Activated CD4-positive, alpha-beta T cell treated with anti-CD3 and anti-CD28 coated beads, Interleukin-2, amount 10 ng/mL, durations not matched to agents 7 days and 5 days (primary cell): ENCODE results near the gene SIRT7. TPM values are rescaled to one million over a fixed set of nuclear protein-coding genes. Genes with fewer than 3 reads are reported as not detected.
A peak's percentile ranks its signal among the peaks of the same experiment; 100 is the strongest.

Experiments
- CTCF ChIA-PET: fragments of 350-600 bp; sonication (Branson Sonifier 250); formaldehyde crosslinking; loops from one replicate; lab custom pipeline; 2021; ENCODE audit warnings: antibody characterized with exemption; lab: Charles Lee
- POLR2A ChIA-PET: fragments of 350-600 bp; sonication (Branson Sonifier 250); formaldehyde crosslinking; loops from one replicate; lab custom pipeline; 2021; ENCODE audit warnings: antibody characterized with exemption; lab: Charles Lee
- DNase-seq: peaks from one replicate; pipeline ENCODE4 v3.0.0-alpha.2; 2020
- H3K27ac Mint-ChIP-seq: one replicate; pipeline ENCODE4 v1.8.0; 2021; ENCODE audit warnings: mild to moderate bottlenecking, moderate library complexity, mixed read lengths
- H3K27me3 Mint-ChIP-seq: one replicate; pipeline ENCODE4 v1.8.0; 2021; ENCODE audit warnings: mixed read lengths
- H3K36me3 Mint-ChIP-seq: one replicate; pipeline ENCODE4 v1.8.0; 2021; ENCODE audit warnings: low read depth, mixed read lengths
- H3K4me1 Mint-ChIP-seq: one replicate; pipeline ENCODE4 v1.8.0; 2021; ENCODE audit warnings: mixed read lengths
- H3K4me3 Mint-ChIP-seq: one replicate; pipeline ENCODE4 v1.8.0; 2021; ENCODE audit warnings: mild to moderate bottlenecking, moderate library complexity, mixed read lengths
- H3K9me3 Mint-ChIP-seq: one replicate; pipeline ENCODE4 v1.8.0; 2021; ENCODE audit warnings: mixed read lengths
- total RNA-seq, 2 experiments: library from RNA; stranded (reverse); gene quantifications; one replicate each; pipeline ENCODE4 v1.2.3, GENCODE V29; 2021

Gene SIRT7, protein sequence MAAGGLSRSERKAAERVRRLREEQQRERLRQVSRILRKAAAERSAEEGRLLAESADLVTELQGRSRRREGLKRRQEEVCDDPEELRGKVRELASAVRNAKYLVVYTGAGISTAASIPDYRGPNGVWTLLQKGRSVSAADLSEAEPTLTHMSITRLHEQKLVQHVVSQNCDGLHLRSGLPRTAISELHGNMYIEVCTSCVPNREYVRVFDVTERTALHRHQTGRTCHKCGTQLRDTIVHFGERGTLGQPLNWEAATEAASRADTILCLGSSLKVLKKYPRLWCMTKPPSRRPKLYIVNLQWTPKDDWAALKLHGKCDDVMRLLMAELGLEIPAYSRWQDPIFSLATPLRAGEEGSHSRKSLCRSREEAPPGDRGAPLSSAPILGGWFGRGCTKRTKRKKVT
- total RNA-seq, result 10 to 100 TPM; 55.6 to 71.2 TPM

GRCh38 chr17:81917565-81918332, at the start of gene SIRT7:
SIRT7 (minus strand) TSS chr17:81918176; CDS start chr17:81918131, 45 bp downstream.
- DNase-seq, result peak; percentile 80
- Mint-ChIP-seq H3K9me3 (no peaks in the 10 kb centered on the region), H3K27ac (peak within 1 kb of the TSS; percentile 90), H3K4me1 (peaks cover 36% of the 10 kb centered on the region), H3K27me3 (no peaks in the 10 kb centered on the region), H3K4me3 (peak within 1 kb of the TSS; percentile 84), H3K36me3 (peaks cover 41% of the 10 kb centered on the region)
- ChIA-PET CTCF (interaction anchor here (0.9 to 2.1 kb wide), 4 partner anchors 8 to 48 kb away, joined by 3 to 12 read pairs (median 4); no protein-coding TSS in a partner anchor), POLR2A (no interaction called here)

DNA sequence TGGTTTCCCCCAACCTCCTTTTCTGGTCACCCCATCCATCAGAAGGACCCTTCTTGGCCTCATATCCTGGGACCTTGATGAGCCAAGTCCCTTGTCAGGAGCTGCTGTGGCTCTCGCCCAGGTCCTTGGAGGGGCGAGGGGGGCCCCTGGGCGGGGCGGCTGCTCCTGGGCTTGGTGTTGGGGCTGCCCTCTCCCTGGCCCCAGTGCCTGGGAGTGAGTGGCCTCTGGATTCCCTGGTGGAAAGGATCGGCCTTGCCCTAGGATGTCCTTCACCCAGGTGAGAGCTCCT, 49.2 kb upstream of the SIRT7 start:
- H3K27ac Mint-ChIP-seq, result no peak overlapping the region
- no peaks in the 10 kb centered on the region for H3K36me3 Mint-ChIP-seq
- DNase-seq, result no peak
- H3K4me1 Mint-ChIP-seq, result peaks cover 16% of the 10 kb centered on the region
- ChIA-PET POLR2A (interaction anchor here (0.6 kb wide), 1 partner anchor 624 kb away, joined by 4 read pairs; no protein-coding TSS in a partner anchor), CTCF (interaction anchor here (1.0 to 2.5 kb wide), 7 partner anchors 8 to 96 kb away, joined by 3 to 17 read pairs (median 6); partner anchors contain the start of genes ASPSCR1 and DCXR)
- H3K4me3 Mint-ChIP-seq, result peak overlapping the region; percentile 49
- H3K9me3 Mint-ChIP-seq, result no peaks in the 10 kb centered on the region
- H3K27me3 Mint-ChIP-seq, result peaks cover 27% of the 10 kb centered on the region

- Mint-ChIP-seq H3K9me3 (no peaks in the 10 kb centered on the region), H3K4me1 (peaks cover 16% of the 10 kb centered on the region), H3K36me3 (no peaks in the 10 kb centered on the region), H3K27me3 (peaks cover 29% of the 10 kb centered on the region), H3K4me3 (no peak overlapping the region), H3K27ac (no peak overlapping the region)
- ChIA-PET CTCF (interaction anchor here (1.0 to 2.4 kb wide), 4 partner anchors 10 to 97 kb away, joined by 3 to 6 read pairs (median 4); partner anchors contain the start of genes ASPSCR1 and DCXR), POLR2A (no interaction called here)
- DNase-seq, result no peak
These were observed 48.6 kb upstream of the SIRT7 start for GRCh38 chr17:81966343-81967243.

DNA sequence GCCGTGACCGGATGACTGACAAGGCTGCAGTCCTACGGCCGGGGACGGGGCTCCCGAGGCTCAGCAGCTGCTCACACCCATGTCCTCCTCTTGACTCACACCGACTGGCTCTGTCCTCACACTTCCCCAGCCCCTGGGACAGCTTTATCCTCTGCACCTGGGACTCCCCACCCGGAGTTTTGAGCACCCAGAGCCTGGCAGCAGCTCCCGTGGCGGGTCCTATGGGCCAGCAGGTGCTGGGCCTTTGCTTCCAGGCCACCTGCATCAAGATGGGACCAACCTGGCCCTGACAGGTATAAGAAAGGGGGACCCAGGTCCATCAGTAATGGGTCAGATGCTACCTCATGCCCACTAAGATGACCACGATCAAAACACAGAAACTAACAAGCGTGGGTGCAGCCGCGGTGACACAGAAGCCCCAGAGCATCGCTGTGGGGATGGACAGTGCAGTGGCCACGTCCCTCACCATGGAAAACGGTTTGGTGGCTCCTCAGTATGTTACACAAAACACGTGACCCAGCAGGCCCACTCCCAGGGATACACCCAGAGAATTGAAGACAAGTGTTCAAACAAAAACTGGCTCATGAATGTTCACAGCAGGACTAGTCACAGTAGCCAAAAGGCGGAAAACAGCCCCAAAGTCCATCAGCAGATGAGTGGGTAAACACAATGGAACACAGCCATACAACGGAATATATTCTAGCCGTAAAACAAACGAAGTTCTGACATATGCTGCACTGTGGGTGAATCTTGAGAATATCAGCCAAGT, 46.3 kb upstream of the SIRT7 start:
- H3K36me3 Mint-ChIP-seq, result no peaks in the 10 kb centered on the region
- peaks cover 31% of the 10 kb centered on the region for H3K27me3 Mint-ChIP-seq
- no peak for DNase-seq
- H3K4me3 Mint-ChIP-seq, result no peak overlapping the region
- peaks cover 16% of the 10 kb centered on the region for H3K4me1 Mint-ChIP-seq
- ChIA-PET CTCF (no interaction called here), POLR2A (no interaction called here)
- no peaks in the 10 kb centered on the region for H3K9me3 Mint-ChIP-seq
- no peak overlapping the region for H3K27ac Mint-ChIP-seq

- DNase-seq, result no peak
- Mint-ChIP-seq H3K27ac (no peak overlapping the region), H3K9me3 (no peaks in the 10 kb centered on the region), H3K27me3 (peaks cover 43% of the 10 kb centered on the region), H3K4me1 (peaks cover 7% of the 10 kb centered on the region), H3K36me3 (no peaks in the 10 kb centered on the region), H3K4me3 (no peak overlapping the region)
- CTCF ChIA-PET, result interaction anchor here (0.6 to 0.8 kb wide), 3 partner anchors 8 to 40 kb away, joined by 3 to 4 read pairs (median 4); no protein-coding TSS in a partner anchor
- POLR2A ChIA-PET, result no interaction called here
These were observed 44.8 kb upstream of the SIRT7 start for GRCh38 chr17:81962499-81963441.

DNA sequence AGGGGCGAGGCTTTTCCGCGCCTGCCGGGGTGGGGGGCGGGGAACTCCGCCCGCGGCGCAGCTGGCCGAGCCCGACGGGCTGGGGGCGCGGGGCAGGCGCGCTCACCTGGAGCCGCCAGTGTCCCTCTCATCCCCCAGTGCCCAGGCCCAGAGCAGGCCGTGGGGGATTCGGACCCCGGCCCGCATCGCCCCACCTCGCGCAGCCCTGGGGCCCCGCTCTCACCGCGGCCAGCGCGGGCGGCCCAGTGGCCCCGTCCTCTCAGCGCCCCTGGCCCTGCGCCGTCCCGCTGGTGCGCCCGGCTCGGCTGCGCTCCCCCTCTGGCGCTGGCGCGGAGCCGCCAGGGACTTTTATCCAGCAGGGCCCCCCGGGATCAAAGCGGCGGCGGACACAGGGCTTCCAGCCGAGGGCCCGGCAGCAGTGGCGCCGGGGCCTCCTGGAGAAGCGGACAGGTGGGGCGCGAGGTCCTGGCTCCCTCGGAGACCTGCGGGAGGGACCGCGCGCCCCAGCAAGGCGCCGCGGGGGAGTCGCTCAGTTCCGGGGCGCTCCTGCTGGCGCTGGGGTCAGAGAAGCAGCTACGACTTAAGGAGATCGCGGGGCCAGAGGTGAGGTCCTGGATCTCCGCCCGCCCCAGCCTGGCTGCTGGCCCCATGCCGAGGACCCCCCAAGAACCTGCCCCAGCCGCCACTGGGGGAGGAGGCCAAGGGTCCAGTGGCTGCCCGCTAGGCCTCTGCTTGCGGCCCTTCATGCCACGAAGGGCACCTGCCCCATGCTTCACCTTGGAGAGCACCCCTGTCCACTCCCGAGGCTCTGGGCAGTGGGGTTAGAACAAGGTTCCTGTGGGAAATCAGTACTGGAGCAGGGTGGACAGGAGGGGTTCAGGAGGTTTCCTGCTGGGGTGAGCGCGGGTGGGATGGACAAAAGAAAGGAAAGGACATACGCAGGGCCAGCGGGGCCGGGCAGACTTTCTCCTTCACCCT, 43.8 kb upstream of the SIRT7 start:
- Mint-ChIP-seq H3K27ac (no peak overlapping the region), H3K36me3 (no peaks in the 10 kb centered on the region), H3K4me3 (no peak overlapping the region), H3K27me3 (peaks cover 43% of the 10 kb centered on the region), H3K4me1 (peaks cover 4% of the 10 kb centered on the region), H3K9me3 (no peaks in the 10 kb centered on the region)
- ChIA-PET POLR2A (no interaction called here), CTCF (interaction anchor here (0.6 to 2.5 kb wide), 4 partner anchors 12 to 732 kb away, joined by 3 to 21 read pairs (median 12); partner anchors contain the start of gene PYCR1)
- no peak for DNase-seq

DNA sequence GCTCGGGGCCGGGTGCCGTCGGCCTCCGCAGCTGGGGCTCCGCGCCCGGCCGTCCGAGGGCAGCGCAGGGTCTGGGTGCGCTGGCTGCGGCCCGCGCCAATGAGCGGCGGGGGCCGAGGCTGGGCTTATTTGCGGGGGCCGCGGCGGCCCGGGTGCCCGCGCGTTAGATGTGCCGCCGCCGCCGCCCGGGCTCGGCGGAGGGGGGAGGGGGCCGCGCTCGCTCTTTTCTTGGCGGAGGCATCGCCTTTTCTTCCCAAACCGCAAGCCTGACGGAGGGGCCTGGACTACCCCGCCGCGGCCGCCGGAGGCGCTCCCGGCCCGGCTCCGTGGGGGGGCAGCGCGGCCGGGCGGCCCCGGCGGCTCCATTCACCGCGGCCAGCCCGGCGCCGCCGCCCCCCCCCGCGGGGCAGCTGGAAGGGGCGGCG, 43.1 kb upstream of the SIRT7 start, which contains the start of gene NOTUM:
TSS of gene NOTUM (minus strand) at position 101 of the 425 bp plus-strand sequence. CDS start 278 bp downstream, outside the sequence.
- H3K4me3 Mint-ChIP-seq, result no peak within 1 kb of the TSS
- peaks cover 4% of the 10 kb centered on the region for H3K4me1 Mint-ChIP-seq
- POLR2A ChIA-PET, result no interaction called here

GRCh38 chr17:81960130-81960958, 42.4 kb upstream of the SIRT7 start:
- Mint-ChIP-seq H3K4me1 (peaks cover 4% of the 10 kb centered on the region), H3K36me3 (no peaks in the 10 kb centered on the region), H3K4me3 (no peak overlapping the region), H3K27ac (no peak overlapping the region), H3K9me3 (no peaks in the 10 kb centered on the region), H3K27me3 (peaks cover 43% of the 10 kb centered on the region)
- POLR2A ChIA-PET, result no interaction called here
- no peak for DNase-seq
- CTCF ChIA-PET, result interaction anchor here (0.6 to 2.5 kb wide), 43 partner anchors 8 to 667 kb away, joined by 3 to 66 read pairs (median 5); partner anchors contain the start of genes CENPX, DCXR, GPS1 and LRRC45

More for the DNA sequence above, 43.1 kb upstream of the SIRT7 start, which contains the start of gene NOTUM:
- CTCF ChIA-PET, result interaction anchor here (0.6 to 2.5 kb wide), 11 partner anchors 11 to 733 kb away, joined by 3 to 66 read pairs (median 9); partner anchors contain the start of genes CENPX, LRRC45, MAFG and PYCR1
- H3K36me3 Mint-ChIP-seq, result no peaks in the 10 kb centered on the region
- H3K27ac Mint-ChIP-seq, result no peak within 1 kb of the TSS
- peaks cover 43% of the 10 kb centered on the region for H3K27me3 Mint-ChIP-seq
- no peaks in the 10 kb centered on the region for H3K9me3 Mint-ChIP-seq
- no peak for DNase-seq
